Fibroblast of pulmonary artery (primary cell): ENCODE measurements around the gene ELOVL6.

ENCODE experiments used
- DNase-seq: peaks from one replicate; pipeline ENCODE4 v3.0.0-alpha.2; 2010; ENCODE audit warnings: low read depth
- H3K4me3 ChIP-seq: replicated peaks from 2 replicates; pipeline ENCODE4 v1.5.1; 2011; ENCODE audit warnings: low read depth, mild to moderate bottlenecking, control low read depth, low read length, moderate library complexity
- TF ChIP-seq, protein P1 (sequence below): IDR thresholded peaks from 2 replicates; pipeline ENCODE4 v1.5.1; 2011; ENCODE audit warnings: mild to moderate bottlenecking, control low read depth, low read length, inconsistent platforms; ENCODE audit errors: missing control alignments

The ELOVL6 gene

DNA sequence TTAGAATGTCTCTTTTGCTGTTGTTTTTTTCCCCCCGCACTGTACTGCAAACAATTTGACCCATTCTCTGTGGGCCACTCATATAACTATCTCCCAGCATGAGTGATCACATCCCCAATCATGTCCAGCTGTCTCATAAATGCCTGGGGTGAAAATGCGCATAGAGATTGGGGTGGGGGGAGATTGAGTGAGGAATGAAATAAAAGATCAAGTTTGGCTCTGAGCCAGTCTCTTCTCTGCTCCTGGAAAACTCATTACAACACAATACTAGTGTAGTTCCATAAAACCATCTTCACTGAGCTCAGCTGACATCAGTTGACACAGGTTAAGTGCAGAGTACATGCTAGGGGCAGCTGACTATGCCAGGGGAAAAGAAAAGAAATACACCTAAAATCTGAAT lies 188.9 kb downstream of the ELOVL6 start:
- H3K4me3 ChIP-seq, result no peak overlapping the region
- TF ChIP-seq, protein P1, sequence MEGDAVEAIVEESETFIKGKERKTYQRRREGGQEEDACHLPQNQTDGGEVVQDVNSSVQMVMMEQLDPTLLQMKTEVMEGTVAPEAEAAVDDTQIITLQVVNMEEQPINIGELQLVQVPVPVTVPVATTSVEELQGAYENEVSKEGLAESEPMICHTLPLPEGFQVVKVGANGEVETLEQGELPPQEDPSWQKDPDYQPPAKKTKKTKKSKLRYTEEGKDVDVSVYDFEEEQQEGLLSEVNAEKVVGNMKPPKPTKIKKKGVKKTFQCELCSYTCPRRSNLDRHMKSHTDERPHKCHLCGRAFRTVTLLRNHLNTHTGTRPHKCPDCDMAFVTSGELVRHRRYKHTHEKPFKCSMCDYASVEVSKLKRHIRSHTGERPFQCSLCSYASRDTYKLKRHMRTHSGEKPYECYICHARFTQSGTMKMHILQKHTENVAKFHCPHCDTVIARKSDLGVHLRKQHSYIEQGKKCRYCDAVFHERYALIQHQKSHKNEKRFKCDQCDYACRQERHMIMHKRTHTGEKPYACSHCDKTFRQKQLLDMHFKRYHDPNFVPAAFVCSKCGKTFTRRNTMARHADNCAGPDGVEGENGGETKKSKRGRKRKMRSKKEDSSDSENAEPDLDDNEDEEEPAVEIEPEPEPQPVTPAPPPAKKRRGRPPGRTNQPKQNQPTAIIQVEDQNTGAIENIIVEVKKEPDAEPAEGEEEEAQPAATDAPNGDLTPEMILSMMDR, result no peak
- no peak for DNase-seq

DNA sequence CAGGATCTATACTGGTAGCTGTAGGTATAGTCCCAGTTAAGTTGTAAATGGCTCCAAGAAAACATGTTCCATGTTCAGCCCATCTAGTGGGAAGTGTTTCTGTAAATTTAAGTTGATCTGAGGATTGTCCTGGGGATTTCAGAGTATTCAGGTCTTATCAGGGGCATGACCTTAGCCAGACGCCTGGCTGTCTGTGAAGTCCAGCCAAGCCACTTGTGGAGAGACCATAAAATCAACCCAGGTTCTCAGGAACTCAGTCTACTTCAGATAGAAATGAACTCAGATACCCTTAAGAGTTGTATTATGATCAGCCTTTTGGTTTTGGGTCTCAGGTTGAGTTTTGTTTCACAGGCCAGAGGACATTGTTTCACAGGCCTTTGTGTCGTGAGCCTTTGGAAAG lies 189.9 kb downstream of the ELOVL6 start:
- TF ChIP-seq, protein P1, result no peak
- H3K4me3 ChIP-seq, result no peak overlapping the region
- DNase-seq, result no peak

DNA sequence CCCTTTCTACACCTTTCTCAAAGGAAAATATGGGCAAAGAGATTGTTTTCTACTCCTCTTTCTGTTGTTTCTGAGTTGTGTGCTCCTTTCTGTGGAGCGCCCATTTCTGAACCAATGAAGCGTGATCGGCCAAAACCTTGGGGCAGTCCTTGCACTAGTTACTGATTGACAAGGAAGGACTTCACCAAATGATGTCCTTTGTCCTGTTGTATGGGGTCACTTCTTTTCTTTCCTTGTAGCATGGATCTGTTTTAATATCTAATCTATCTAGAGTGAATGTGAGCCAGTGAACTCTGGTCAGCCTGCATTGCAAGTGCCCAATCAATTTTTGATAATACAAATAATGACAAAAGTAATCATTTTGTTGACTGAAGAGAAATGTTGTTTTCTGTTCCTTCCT lies 191.2 kb downstream of the ELOVL6 start:
- no peak overlapping the region for H3K4me3 ChIP-seq
- DNase-seq, result no peak
- TF ChIP-seq, protein P1, result no peak

DNA sequence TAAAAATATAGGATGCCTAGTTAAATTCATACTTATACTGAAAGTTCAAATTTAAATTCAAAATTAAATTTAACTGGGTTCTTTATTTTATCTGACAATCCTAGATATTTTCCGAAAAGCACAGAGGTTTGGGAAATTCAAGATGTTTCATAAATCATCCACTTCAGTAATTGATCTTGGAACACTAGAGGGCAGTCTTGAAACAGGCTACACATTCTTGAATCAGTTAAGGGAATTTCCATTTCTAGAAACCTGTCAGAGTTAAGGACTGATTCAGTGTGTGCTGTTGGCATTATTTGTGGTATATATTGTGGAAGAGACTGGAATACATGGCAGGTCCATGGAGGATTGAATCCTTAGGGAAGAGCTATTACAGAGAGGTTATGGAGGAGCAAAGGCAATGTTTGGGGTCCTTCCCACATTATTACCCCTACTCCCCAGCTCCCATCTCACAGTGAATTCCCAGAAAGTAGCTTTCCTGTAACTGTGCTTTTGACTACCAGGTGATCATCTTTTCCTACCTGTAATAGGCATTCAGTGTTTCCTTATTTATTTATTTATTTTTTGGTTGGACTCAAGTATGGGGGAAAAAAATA lies 192.9 kb downstream of the ELOVL6 start:
- DNase-seq, result peak; percentile 87
- H3K4me3 ChIP-seq, result no peak overlapping the region
- TF ChIP-seq, protein P1, result peak; percentile 78

DNA sequence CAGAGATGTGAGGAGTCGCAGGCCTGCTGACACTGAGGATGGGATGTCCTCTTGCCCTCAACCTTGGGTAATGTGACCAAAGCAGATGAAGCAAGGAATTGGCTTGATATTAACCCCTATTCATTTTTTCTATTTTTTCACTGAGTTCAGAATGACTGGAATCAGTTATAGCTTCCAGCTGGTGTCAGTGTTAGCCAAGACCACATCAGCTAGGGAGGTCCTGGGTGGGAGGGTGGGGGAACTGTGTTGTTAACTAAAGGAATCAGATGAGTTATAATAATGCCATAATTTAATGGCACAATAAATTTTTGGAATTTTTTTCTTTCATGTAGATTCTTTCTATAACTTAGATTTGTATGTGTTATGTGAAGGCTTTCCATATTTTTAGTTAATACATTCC lies 193.9 kb downstream of the ELOVL6 start:
- H3K4me3 ChIP-seq, result no peak overlapping the region
- TF ChIP-seq, protein P1, result no peak
- DNase-seq, result no peak

DNA sequence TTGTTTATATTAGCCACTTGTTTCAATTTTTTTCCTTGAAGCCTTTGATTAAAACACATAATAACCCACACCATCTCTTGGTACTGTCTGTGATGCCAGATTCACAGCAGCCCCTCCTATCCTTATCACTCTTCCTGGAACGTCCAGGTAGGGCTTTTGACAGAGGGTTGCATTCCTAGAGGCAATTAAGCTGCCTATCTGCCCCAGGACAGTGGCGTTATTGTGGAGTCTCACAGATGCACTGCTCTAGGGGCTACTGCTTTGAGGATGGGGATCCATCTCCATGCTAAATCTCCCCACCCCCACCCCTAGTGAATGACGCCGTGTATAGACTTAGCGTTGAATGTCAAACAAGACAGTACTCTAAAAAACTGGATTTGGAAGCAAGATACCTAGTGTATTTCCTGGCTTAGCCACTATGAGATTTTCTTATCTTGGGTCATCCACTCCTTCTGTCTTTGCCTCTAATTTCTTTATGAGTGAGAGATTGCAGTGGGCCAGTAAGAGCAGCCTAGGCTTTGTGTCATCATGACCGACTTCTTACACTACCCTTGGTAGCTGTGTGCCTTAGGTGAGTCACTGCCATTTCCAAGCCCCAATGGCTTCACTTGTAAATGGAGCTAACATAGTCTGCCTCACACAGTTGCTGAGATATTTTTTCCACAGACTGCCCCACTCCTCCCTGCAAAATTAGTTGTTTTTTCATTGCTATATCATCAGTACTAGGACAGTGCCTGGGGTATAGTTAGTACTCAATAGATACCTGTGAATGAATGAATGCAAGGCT lies 194.8 kb downstream of the ELOVL6 start:
- TF ChIP-seq, protein P1, result no peak
- no peak for DNase-seq
- H3K4me3 ChIP-seq, result no peak overlapping the region
